HCT116 (cell line): Measurements from ENCODE around the gene CAMSAP3.

ENCODE experiments used
- EZH2 ChIP-seq: fragments of 200-600 bp; sonication (generic); IDR thresholded peaks from 2 replicates; pipeline ENCODE4 v1.6.1; 2017; ENCODE audit warnings: antibody characterized with exemption, mixed run types
- EZH2phosphoT487 ChIP-seq: fragments of 200-600 bp; IDR thresholded peaks from 2 replicates; pipeline ENCODE4 v1.6.1; 2018; ENCODE audit warnings: antibody characterized with exemption, borderline replicate concordance
- JUND ChIP-seq: IDR thresholded peaks from 2 replicates; pipeline ENCODE4 v1.6.1; 2012
- MAX ChIP-seq: IDR thresholded peaks from 2 replicates; pipeline ENCODE4 v1.6.1; 2012
- POLR2A ChIP-seq: IDR thresholded peaks from 2 replicates; pipeline ENCODE4 v1.7.0; 2011; ENCODE audit warnings: borderline replicate concordance; ENCODE audit not compliant: insufficient read depth, insufficient read length; ENCODE audit errors: extremely low read depth
- POLR2AphosphoS5 ChIP-seq: IDR thresholded peaks from 2 replicates; pipeline ENCODE4 v1.6.1; 2011; ENCODE audit warnings: mild to moderate bottlenecking, low read depth, low read length, moderate library complexity
- RAD21 ChIP-seq: IDR thresholded peaks from 2 replicates; pipeline ENCODE4 v1.6.1; 2012; ENCODE audit warnings: low read depth, mild to moderate bottlenecking
- SRF ChIP-seq: IDR thresholded peaks from 2 replicates; pipeline ENCODE4 v1.6.1; 2012; ENCODE audit warnings: low read depth
- YY1 ChIP-seq: IDR thresholded peaks from 2 replicates; pipeline ENCODE4 v1.6.1; 2011; ENCODE audit warnings: low read length, low read depth, moderate library complexity, mild to moderate bottlenecking; ENCODE audit not compliant: insufficient replicate concordance; ENCODE audit errors: extremely low read depth
- TF ChIP-seq, protein P1 (sequence below), 3 experiments: fragments of 200-600 bp in 1 of 3; sonication (generic) in 1 of 3; IDR thresholded peaks in 2 of 3; conservative IDR thresholded peaks in 1 of 3; 2 replicates each; pipeline ENCODE4 v1.5.1; 2012 to 2017; ENCODE audit warnings: low read depth in 2 of 3, low read length in 2 of 3, antibody characterized with exemption in 1 of 3, borderline replicate concordance in 1 of 3, control low read depth in 1 of 3, mild to moderate bottlenecking in 1 of 3, mixed read lengths in 1 of 3, mixed run types in 1 of 3, moderate library complexity in 1 of 3; ENCODE audit not compliant: insufficient read depth in 1 of 3
- TF ChIP-seq, protein P2 (sequence below): IDR thresholded peaks from 2 replicates; pipeline ENCODE4 v1.6.1; 2012

DNA sequence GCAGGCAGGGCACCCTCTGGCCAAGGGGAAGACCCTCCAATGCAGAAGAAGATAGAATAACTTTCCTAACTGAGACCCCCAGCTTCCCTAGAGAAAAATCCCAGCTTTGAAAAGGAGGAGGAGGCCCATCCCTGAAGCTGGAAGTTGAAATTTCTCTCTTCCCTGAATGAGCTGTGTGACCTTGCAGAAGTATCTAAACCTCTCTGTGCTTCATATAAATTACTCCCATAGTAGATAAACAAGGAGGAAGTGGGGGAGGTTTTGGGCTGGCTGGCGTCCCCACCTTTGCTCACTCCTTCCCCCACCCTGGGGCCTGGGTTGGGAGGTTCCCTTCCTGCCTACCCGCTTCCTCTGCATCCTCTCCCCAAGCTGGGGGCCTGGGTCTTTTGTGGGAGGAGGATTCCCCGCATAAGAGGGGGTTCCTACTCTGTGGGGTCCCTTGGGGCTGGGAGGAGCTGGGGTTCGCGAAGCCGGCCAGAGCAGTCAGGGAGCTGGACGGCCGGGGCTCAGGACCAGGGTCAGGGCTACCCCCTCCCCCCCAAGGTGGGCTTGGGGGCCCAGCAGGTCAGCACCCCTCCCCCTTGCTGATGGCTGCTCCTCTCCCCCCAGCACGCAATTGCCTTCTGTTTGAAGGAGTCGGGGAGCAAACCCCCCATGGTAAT is 11.7 kb downstream of the CAMSAP3 start:
- TF ChIP-seq, protein P1, sequence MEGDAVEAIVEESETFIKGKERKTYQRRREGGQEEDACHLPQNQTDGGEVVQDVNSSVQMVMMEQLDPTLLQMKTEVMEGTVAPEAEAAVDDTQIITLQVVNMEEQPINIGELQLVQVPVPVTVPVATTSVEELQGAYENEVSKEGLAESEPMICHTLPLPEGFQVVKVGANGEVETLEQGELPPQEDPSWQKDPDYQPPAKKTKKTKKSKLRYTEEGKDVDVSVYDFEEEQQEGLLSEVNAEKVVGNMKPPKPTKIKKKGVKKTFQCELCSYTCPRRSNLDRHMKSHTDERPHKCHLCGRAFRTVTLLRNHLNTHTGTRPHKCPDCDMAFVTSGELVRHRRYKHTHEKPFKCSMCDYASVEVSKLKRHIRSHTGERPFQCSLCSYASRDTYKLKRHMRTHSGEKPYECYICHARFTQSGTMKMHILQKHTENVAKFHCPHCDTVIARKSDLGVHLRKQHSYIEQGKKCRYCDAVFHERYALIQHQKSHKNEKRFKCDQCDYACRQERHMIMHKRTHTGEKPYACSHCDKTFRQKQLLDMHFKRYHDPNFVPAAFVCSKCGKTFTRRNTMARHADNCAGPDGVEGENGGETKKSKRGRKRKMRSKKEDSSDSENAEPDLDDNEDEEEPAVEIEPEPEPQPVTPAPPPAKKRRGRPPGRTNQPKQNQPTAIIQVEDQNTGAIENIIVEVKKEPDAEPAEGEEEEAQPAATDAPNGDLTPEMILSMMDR (IDR thresholded peaks at IDR 0.05 in 2 of 3, conservative IDR thresholded peaks at IDR 0.05 in 1 of 3; ENCODE audit: borderline replicate concordance in 1 of 3, insufficient read depth in 1 of 3, low read depth in 2 of 3, low read length in 2 of 3) = no peak
- TF ChIP-seq POLR2A (no peak), JUND (no peak), YY1 (no peak), MAX (no peak), EZH2 (no peak), POLR2AphosphoS5 (no peak), SRF (no peak), EZH2phosphoT487 (no peak), RAD21 (no peak)
- TF ChIP-seq, protein P2, sequence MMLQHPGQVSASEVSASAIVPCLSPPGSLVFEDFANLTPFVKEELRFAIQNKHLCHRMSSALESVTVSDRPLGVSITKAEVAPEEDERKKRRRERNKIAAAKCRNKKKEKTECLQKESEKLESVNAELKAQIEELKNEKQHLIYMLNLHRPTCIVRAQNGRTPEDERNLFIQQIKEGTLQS = no peak
